Rectal smooth muscle tissue (tissue), 1 donor: Measurements from ENCODE around the gene HTT.

ENCODE experiments used
- H3K27ac ChIP-seq: one replicate; pipeline ENCODE4 v1.7.0; 2013; ENCODE audit warnings: low read depth, low read length, inconsistent platforms
- H3K27me3 ChIP-seq: one replicate; pipeline ENCODE4 v1.7.0; 2013; ENCODE audit warnings: low read length; ENCODE audit not compliant: control insufficient read depth, insufficient read depth
- H3K36me3 ChIP-seq: one replicate; pipeline ENCODE4 v1.7.0; 2013; ENCODE audit warnings: low read length; ENCODE audit not compliant: control insufficient read depth, insufficient read depth
- H3K4me1 ChIP-seq: one replicate; pipeline ENCODE4 v1.7.0; 2013; ENCODE audit warnings: low read length; ENCODE audit not compliant: control insufficient read depth, insufficient read depth
- H3K4me3 ChIP-seq: one replicate; pipeline ENCODE4 v1.7.0; 2013; ENCODE audit warnings: low read length
- H3K9ac ChIP-seq: one replicate; pipeline ENCODE4 v1.7.0; 2013; ENCODE audit warnings: low read length

Gene HTT

DNA sequence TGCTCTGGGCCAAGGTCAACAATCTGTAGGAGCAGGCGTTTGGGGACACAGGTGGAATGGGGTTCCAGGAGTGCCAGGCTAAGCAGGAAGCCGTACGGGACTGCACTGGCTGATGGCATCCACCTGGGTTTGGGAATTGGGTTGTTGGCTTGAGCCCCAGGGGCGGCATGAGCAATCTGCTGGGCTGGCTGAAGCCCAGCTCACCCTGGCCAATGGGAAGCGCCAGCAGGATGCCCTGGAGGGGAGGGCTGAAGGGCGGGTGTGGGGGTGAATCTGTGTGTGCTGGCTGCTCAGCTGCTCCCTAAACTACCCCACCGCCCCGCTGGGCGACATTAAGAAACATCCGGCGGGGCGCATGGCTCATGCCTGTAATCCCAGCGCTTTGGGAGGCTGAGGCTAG lies 209.4 kb downstream of the HTT start:
- H3K36me3 ChIP-seq, result no peaks in the 10 kb centered on the region
- no peak overlapping the region for H3K4me3 ChIP-seq
- no peak overlapping the region for H3K27ac ChIP-seq
- peaks cover 5% of the 10 kb centered on the region for H3K27me3 ChIP-seq
- H3K4me1 ChIP-seq, result no peaks in the 10 kb centered on the region
- H3K9ac ChIP-seq, result no peak overlapping the region

DNA sequence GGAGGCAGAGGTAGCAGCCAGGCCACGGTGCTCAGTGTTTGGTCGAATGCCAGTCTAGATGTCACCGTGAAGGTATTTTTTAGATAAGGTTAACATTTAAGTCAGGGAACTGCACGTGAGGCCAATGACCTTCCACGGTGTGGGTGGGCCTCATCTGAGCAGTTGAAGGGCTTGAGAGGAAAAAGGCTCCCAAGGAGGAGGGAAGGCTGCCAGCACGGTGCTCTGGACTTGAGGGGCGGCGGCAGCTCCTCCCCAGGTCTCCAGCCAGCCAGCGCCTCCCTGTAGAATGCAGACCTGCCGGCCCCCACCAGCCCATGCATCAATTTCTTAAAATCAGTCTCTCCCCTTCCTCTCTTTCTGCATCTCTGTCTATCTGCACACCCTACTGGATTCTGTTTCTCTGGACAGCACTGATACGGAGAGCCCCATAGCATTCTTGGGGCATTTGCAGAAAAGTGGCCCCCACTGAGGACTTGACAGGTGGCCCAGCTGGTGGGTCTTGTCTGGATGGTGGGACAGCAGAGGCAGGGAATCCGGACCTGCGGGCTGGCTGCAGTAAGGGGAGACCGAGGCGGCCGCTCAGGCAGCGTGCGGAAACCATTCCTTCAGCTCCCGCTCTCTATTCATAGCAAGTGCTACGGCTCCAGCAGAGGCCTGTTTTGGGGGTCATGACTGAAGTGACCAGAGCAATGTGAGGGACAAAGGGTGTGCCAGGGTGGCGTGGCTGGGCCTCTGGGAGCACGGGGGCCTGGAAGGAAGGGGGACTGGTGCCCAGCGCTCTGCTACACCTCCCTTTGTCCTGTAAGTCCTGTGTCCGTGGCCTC lies 210.5 kb downstream of the HTT start:
- Histone ChIP-seq H3K4me3 (no peak overlapping the region), H3K27ac (no peak overlapping the region), H3K27me3 (peaks cover 5% of the 10 kb centered on the region), H3K4me1 (no peaks in the 10 kb centered on the region), H3K36me3 (no peaks in the 10 kb centered on the region), H3K9ac (no peak overlapping the region)

DNA sequence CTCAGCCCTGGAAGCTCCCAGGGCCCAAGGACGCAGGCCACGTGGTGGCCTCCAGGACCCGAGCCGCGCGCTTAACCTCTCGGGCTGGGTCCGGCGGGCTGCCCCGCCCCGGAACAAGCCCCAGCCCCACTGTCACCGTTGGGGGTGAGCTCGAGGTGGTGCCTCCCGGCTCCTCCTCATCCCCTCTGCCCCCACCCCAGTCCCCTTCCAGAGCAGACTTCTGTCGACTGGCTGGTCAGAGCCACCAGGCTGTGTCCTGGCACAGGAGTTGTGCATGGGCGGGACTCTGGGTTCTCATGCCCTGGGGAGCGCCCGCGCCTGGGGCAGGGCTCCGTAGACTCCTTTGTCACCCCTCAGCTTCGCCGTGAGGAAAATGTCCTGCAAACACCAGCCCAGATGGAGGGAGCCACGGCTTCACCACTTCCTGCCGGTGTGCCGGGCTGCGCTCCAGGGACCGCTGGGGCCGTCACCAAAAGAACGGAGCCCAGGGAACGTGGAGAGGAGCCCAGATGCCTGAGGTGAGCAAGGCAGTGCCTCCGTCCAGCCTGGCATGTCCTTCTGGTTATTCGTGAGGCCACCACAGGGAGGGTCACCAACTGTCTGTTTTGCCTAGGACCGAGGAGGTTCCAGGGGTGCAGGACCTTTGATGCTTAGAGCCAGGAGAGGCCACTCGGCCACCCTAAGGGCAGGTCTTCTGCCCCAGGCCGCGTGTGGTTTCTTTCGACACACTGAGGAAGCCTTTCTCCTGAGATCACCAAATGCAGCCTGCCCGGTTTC lies 211.3 kb downstream of the HTT start:
- H3K27ac ChIP-seq, result no peak overlapping the region
- H3K27me3 ChIP-seq, result peaks cover 5% of the 10 kb centered on the region
- no peaks in the 10 kb centered on the region for H3K36me3 ChIP-seq
- no peak overlapping the region for H3K4me3 ChIP-seq
- H3K9ac ChIP-seq, result no peak overlapping the region
- H3K4me1 ChIP-seq, result no peaks in the 10 kb centered on the region

DNA sequence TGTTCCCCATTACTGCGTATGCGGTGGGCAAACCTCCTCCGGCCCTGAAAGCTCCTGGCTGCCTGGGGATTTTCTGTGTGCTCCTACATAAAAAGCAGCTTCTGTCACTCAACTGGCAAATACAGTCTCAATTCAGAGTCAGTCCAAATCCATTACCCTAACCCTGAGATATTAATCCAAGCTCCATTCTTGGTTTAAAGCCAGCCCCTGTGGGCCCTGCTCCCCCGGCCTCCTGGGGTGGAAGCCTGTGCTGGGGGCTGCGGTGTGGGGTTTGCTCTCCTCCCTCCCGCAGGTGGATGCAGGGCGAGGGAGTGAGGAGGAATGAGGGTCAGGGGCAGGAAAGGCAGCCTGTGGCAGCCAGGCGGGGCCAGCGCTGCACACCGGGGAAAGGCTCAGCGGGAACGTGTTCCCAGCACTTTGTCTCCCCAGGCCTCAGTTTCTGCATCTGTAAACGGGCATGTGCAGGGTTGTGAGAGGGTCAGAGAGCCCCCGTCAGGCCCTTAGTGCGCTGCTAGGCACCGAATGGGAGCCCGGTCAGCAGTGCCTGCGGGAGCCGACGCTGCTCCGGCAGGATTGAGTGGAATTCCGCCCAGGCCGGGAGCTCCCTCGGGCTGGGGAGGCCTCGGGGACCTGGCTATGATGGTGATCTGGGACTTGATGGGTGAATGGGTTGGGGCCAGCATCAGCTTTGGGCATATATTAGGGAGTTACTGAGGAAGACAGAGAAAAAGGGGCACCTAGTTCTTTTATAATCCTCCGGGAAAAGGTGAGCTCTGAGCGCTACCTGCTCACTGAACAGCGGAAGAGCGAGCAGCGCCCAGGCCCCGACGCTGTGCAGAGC lies 212.1 kb downstream of the HTT start:
- peaks cover 5% of the 10 kb centered on the region for H3K27me3 ChIP-seq
- no peak overlapping the region for H3K27ac ChIP-seq
- no peak overlapping the region for H3K9ac ChIP-seq
- H3K4me3 ChIP-seq, result no peak overlapping the region
- no peaks in the 10 kb centered on the region for H3K36me3 ChIP-seq
- H3K4me1 ChIP-seq, result peaks cover 2% of the 10 kb centered on the region

DNA sequence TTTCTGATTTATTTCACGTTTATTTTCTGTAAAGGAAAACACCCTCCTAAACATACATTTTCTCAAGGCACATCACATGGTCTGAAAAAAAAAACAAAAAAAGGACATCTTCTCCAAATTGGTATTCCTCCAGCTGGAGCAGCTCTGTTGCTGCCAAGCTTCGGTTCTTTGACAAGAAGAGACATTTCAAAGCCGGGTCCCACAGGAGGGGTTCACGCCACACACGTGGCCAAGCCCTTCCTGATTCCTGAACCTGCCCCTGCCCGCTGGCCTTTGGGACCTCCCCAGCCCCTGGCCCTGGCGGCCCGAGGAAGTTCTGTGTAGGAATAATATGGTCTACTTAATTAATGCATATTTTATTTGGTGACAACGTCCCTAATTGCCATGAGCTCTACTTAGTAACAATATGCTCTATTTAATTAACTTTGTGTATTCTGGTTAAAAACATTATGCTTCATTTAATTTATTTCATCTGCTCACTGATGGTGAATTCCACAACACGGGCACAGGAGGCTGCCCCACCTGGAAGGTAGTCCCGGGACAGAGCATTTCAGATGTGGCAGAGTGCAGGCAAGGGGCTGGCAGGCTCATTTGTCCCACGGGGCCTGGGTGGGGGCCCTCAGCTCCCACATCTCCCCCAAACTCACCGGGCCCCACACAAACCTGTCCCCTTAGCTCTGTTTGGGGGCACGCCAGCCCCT lies 212.9 kb downstream of the HTT start:
- no peak overlapping the region for H3K4me3 ChIP-seq
- H3K4me1 ChIP-seq, result peaks cover 6% of the 10 kb centered on the region
- H3K36me3 ChIP-seq, result no peaks in the 10 kb centered on the region
- peaks cover 5% of the 10 kb centered on the region for H3K27me3 ChIP-seq
- H3K27ac ChIP-seq, result no peak overlapping the region
- H3K9ac ChIP-seq, result no peak overlapping the region

DNA sequence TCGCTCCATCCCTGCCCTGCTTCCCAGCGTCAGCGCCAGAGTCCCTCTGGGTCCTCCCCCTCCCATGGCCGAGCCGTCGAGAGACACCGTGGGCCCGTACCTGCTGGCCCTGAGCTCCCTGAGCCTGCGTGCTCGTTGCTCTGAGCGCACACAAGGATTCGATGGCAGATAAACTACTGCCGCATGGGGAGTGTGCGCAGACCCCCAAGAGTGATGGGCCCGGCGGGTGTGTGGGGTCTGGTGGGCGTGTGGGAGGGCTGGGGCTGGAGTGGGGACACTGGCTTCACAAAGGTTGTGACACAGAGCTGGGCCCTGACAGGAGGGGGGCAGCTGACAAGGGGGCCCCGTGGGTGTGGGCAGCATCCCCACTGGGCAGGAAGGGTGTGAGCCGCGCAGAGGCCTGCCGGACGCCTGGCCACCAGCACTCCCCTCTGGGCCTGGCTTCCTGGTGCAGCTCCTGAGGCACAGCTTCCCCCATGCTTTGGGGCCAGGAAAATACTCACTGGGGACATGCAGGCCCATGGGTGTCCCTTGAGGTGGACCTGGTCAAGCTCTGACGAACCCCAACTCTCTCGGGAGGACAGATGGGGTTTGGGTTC lies 213.6 kb downstream of the HTT start:
- no peak overlapping the region for H3K27ac ChIP-seq
- H3K36me3 ChIP-seq, result no peaks in the 10 kb centered on the region
- H3K27me3 ChIP-seq, result peaks cover 5% of the 10 kb centered on the region
- peaks cover 6% of the 10 kb centered on the region for H3K4me1 ChIP-seq
- no peak overlapping the region for H3K9ac ChIP-seq
- no peak overlapping the region for H3K4me3 ChIP-seq

DNA sequence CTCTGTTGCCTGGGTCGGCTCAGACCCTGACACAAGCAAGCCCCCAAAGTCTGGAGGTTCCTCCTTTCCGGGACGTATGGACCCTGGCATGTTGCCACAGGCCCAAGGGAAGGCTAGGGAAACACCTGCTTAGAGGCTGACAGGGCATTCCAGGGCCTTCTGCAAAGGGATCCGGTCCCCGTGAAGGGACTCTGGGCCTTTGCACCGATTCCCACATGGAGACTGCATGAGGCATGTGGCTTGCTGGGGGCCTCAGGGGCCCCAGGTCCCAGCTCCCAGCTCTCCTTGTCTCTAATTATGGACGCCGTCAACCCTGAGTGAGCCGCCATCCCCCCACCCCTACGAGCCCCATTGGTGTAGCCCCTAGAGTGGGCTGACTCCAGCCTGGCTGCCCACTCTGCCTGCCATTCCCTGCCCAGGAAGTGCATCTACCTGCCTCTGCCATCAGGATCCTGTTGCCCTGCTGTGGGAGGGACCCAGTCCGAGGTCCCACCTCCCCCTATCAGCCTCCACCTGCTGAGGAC lies 214.2 kb downstream of the HTT start:
- no peak overlapping the region for H3K4me3 ChIP-seq
- peaks cover 5% of the 10 kb centered on the region for H3K27me3 ChIP-seq
- no peak overlapping the region for H3K27ac ChIP-seq
- H3K9ac ChIP-seq, result no peak overlapping the region
- peaks cover 6% of the 10 kb centered on the region for H3K4me1 ChIP-seq
- H3K36me3 ChIP-seq, result no peaks in the 10 kb centered on the region

DNA sequence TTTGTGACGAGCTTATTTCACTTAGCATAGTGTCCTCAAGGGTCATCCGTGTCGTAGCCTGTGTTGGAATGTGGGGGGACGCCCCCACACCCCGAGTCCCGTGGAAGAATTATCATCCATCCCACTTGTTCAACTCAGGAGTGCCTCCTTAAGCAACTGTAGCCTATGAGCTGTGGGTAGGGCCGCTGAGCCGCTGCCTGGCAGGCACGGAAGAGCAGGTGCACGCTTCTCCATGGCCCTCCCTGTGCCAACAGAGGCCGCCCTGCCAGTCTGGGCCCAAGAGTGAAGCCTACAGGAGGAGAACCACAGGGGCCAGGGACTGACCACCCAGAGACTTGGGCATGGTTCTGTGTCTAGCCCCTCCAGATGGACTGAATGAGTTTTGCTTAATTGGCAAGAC lies 216.0 kb downstream of the HTT start:
- Histone ChIP-seq H3K27ac (no peak overlapping the region), H3K36me3 (no peaks in the 10 kb centered on the region), H3K4me1 (peaks cover 6% of the 10 kb centered on the region), H3K9ac (no peak overlapping the region), H3K27me3 (peaks cover 5% of the 10 kb centered on the region), H3K4me3 (no peak overlapping the region)

DNA sequence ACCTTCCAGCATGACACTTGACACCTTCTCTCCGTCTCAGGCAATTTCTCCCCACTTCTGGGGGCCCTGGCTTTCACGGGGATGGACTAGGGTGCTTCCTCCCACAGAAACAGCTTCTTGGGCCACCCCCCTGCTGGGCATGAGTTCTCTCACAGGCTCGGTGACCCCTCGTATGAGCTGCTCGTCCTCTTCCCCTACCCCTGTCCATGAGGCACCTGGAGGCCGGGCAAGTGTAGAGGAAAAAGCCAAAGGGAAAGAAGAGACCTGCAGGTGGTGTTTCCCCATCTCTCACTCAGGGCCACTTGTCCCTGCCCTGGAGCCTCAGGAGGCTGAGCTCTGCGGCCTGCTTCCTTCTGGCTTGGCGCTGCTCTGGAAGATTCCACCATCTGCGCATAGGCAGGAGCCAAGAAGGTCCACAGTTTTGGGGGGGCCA lies 216.4 kb downstream of the HTT start:
- Histone ChIP-seq H3K27ac (no peak overlapping the region), H3K27me3 (peaks cover 4% of the 10 kb centered on the region), H3K4me1 (peaks cover 6% of the 10 kb centered on the region), H3K36me3 (no peaks in the 10 kb centered on the region), H3K9ac (no peak overlapping the region), H3K4me3 (no peak overlapping the region)

DNA sequence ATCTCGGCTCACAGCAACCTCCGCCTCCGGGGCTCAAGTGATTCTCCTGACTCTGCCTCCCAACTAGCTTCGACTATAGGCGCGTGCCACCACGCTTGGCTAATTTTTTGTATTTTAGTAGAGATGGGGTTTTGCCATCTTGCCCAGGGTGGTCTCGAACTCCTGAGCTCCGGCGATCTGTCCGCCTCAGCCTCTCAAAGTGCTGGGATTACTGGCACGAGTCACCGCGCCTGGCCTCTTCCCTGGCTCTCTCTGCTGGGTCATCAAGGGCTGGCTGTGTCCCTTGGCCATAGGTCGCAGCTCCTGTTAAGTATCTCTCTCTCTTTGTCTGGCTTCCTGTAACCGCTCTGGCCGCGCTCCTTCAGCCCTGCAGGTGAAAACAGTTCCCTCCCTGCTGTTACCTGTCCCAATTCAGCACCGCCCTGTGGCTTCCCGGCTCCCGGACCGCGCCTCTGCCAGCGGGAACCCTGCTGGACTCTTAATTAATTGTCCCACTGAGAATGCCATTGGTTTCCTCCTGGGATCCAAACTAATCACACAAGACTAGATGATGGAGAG lies 217.0 kb downstream of the HTT start:
- Histone ChIP-seq H3K27me3 (peaks cover under 1% of the 10 kb centered on the region), H3K36me3 (no peaks in the 10 kb centered on the region), H3K4me3 (peak overlapping the region; percentile 92), H3K27ac (peak overlapping the region; percentile 91), H3K4me1 (peaks cover 6% of the 10 kb centered on the region), H3K9ac (peak overlapping the region; percentile 59)

DNA sequence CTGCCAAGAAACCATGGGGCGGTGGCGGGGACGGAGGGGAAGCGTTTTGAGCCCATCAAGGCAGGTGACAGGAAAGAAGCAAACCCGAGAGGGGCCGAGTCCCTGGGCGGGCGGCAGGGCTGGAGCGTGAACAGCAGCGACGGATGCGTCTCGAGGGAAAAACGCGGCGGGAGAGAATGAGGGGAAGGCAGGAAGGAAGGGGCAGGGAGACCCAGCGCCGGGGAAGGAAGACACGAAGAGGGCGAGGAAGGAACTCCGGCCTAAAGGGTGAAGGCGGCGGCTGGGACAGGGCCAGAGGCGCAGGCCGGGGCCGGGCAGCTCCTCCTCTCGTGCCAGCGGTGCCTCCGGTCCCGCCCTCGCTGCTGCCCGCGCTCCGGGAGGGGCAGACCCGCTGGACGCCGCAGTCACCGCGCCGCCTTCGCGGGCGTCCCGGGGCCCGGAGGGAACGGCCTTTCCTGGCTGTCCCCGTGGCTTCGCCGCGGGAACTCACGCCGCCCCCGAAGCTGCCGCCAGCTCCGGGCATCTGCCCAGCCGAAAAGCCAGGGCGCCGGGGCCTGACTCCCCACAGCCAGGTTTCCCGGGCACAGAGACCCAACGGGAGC lies 217.6 kb downstream of the HTT start:
- peaks cover 6% of the 10 kb centered on the region for H3K4me1 ChIP-seq
- H3K27me3 ChIP-seq, result no peaks in the 10 kb centered on the region
- peak overlapping the region; percentile 59 for H3K9ac ChIP-seq
- H3K4me3 ChIP-seq, result peak overlapping the region; percentile 92
- H3K36me3 ChIP-seq, result no peaks in the 10 kb centered on the region
- peak overlapping the region; percentile 91 for H3K27ac ChIP-seq
